K562 (cell line): Measurements from ENCODE around the gene POLRMT. TPM values are rescaled to one million over a fixed set of nuclear protein-coding genes. Genes with fewer than 3 reads are reported as not detected.

Source experiments
- ATF1 ChIP-seq, 2 experiments: fragments of 450-650 bp in 1 of 2; IDR thresholded peaks; 2 replicates each; pipeline ENCODE4 v1.6.1; 2016; ENCODE audit warnings: missing compliant biosample characterization in 1 of 2, missing genetic modification characterization in 1 of 2
- CEBPB ChIP-seq: fragments of 450-650 bp; IDR thresholded peaks from 2 replicates; pipeline ENCODE4 v1.6.1; 2016; ENCODE audit warnings: missing genetic modification characterization, missing compliant biosample characterization
- CREBBP ChIP-seq: IDR thresholded peaks from one replicate; pipeline ENCODE4 v1.6.1; 2012; ENCODE audit warnings: low read depth, mild to moderate bottlenecking, control low read depth, inconsistent platforms, low read length
- E2F3 ChIP-seq: fragments of 250-450 bp; sonication (Bioruptor Pico); IDR thresholded peaks from 2 replicates; pipeline ENCODE4 v1.4.0; 2020; ENCODE audit warnings: mild to moderate bottlenecking
- EP300 ChIP-seq: IDR thresholded peaks from 2 replicates; pipeline ENCODE4 v1.6.1; 2012; ENCODE audit warnings: low read length, improper control_type of control experiment
- MCM2 ChIP-seq: fragments of 450-650 bp; IDR thresholded peaks from 2 replicates; pipeline ENCODE4 v1.6.1; 2017; ENCODE audit warnings: low read depth, mild to moderate bottlenecking
- POLR2A ChIP-seq: fragments of 450-650 bp; conservative IDR thresholded peaks from 2 replicates; pipeline ENCODE4 v1.6.1; 2016
- RAD21 ChIP-seq, 2 experiments: fragments of 250-450 bp in 1 of 2; fragments of 450-650 bp in 1 of 2; sonication (Bioruptor Pico) in 1 of 2; formaldehyde crosslinking in 1 of 2; IDR thresholded peaks in 1 of 2; conservative IDR thresholded peaks in 1 of 2; 2 replicates each; pipeline versions ENCODE4 v1.4.0 to v1.8.0; 2020 to 2022; ENCODE audit warnings: mild to moderate bottlenecking in 2 of 2, moderate library complexity in 1 of 2
- SETDB1 ChIP-seq: IDR thresholded peaks from one replicate; pipeline ENCODE4 v1.6.1; 2012; ENCODE audit warnings: low read length, control low read depth, inconsistent platforms
- STAG1 ChIP-seq: sonication (generic); formaldehyde crosslinking; IDR thresholded peaks from 2 replicates; pipeline ENCODE4 v1.5.0; 2020; ENCODE audit warnings: missing genetic modification reagents, borderline replicate concordance
- TBP ChIP-seq: optimal IDR thresholded peaks from 2 replicates; pipeline ENCODE3; 2011; ENCODE audit warnings: low read depth, low read length, improper control_type of control experiment
- THRAP3 ChIP-seq: fragments of 450-650 bp; IDR thresholded peaks from 2 replicates; pipeline ENCODE4 v1.6.1; 2016; ENCODE audit warnings: mild to moderate bottlenecking, inconsistent platforms, borderline replicate concordance
- ZNF232 ChIP-seq: sonication (generic); formaldehyde crosslinking; IDR thresholded peaks from 2 replicates; pipeline ENCODE4 v1.8.0; 2022; ENCODE audit warnings: mild to moderate bottlenecking, missing genetic modification reagents
- ZNF24 ChIP-seq: fragments of 450-650 bp; IDR thresholded peaks from 2 replicates; pipeline ENCODE4 v1.6.1; 2016
- ZNF282 ChIP-seq: sonication (generic); formaldehyde crosslinking; IDR thresholded peaks from 2 replicates; pipeline ENCODE4 v1.8.1; 2023; ENCODE audit warnings: missing genetic modification reagents
- ZNF324 ChIP-seq: fragments of 250-450 bp; sonication (Bioruptor Pico); IDR thresholded peaks from 2 replicates; pipeline ENCODE4 v1.4.0; 2020; ENCODE audit warnings: mild to moderate bottlenecking
- ZNF583 ChIP-seq: fragments of 250-450 bp; sonication (Bioruptor Pico); IDR thresholded peaks from 2 replicates; pipeline ENCODE4 v1.4.0; 2020
- polyA plus RNA-seq, 8 experiments: library from polyadenylated mRNA; depleted of rRNA in 4 of 8; stranded (reverse) in 5 of 8; unstranded in 3 of 8; fragments of >200 nt; fragmentation: Nextera tagmentation in 2 of 8; fragmentation: Illumina TruSeq in 1 of 8; extraction: Ambion mirVana in 2 of 8; extraction: Trizol in 1 of 8; gene quantifications; 2 replicates each; pipeline versions ENCODE4 v1.2.1 to v1.2.3, GENCODE V29; 2011 to 2014; ENCODE audit warnings: inconsistent platforms in 1 of 8, missing spikeins in 1 of 8
- total RNA-seq, 7 experiments: library from RNA; depleted of rRNA in 6 of 7; stranded (reverse); fragments of >200 nt in 6 of 7; fragmentation: Illumina TruSeq in 2 of 7; extraction: Trizol in 2 of 7; gene quantifications; 2 replicates each; pipeline versions ENCODE4 v1.2.1 to v1.2.3, GENCODE V29; 2011 to 2021; ENCODE audit warnings: low replicate concordance in 1 of 7
- TF ChIP-seq, protein P1 (sequence below), 2 experiments: fragments of 450-650 bp in 1 of 2; sonication (generic) in 1 of 2; formaldehyde crosslinking; conservative IDR thresholded peaks; 2 replicates each; pipeline versions ENCODE4 v1.4.0 to v1.8.1; 2020 to 2022; ENCODE audit warnings: mild to moderate bottlenecking in 1 of 2, missing genetic modification reagents in 1 of 2
- TF ChIP-seq, protein P2 (sequence below): fragments of 250-450 bp; sonication (Bioruptor Pico); IDR thresholded peaks from 2 replicates; pipeline ENCODE4 v1.5.1; 2021; ENCODE audit warnings: mild to moderate bottlenecking
- TF ChIP-seq, protein P3 (sequence below): IDR thresholded peaks from 2 replicates; pipeline ENCODE4 v1.6.1; 2014; ENCODE audit warnings: antibody characterized with exemption
- TF ChIP-seq, protein P4 (sequence below): fragments of 250-450 bp; sonication (Bioruptor Pico); IDR thresholded peaks from 2 replicates; pipeline ENCODE4 v1.4.0; 2020; ENCODE audit warnings: mild to moderate bottlenecking, moderate library complexity, borderline replicate concordance
- TF ChIP-seq, protein P5 (sequence below): sonication (generic); formaldehyde crosslinking; IDR thresholded peaks from 2 replicates; pipeline ENCODE4 v1.8.1; 2023; ENCODE audit warnings: mild to moderate bottlenecking, missing genetic modification reagents, moderate library complexity

The POLRMT gene
- total and polyA plus RNA-seq, 9 of the 15 experiments (the other 6 are each of a cell fraction or from before 2014, with no cell fraction given): 30.3 to 144 (median 68.0) TPM

DNA sequence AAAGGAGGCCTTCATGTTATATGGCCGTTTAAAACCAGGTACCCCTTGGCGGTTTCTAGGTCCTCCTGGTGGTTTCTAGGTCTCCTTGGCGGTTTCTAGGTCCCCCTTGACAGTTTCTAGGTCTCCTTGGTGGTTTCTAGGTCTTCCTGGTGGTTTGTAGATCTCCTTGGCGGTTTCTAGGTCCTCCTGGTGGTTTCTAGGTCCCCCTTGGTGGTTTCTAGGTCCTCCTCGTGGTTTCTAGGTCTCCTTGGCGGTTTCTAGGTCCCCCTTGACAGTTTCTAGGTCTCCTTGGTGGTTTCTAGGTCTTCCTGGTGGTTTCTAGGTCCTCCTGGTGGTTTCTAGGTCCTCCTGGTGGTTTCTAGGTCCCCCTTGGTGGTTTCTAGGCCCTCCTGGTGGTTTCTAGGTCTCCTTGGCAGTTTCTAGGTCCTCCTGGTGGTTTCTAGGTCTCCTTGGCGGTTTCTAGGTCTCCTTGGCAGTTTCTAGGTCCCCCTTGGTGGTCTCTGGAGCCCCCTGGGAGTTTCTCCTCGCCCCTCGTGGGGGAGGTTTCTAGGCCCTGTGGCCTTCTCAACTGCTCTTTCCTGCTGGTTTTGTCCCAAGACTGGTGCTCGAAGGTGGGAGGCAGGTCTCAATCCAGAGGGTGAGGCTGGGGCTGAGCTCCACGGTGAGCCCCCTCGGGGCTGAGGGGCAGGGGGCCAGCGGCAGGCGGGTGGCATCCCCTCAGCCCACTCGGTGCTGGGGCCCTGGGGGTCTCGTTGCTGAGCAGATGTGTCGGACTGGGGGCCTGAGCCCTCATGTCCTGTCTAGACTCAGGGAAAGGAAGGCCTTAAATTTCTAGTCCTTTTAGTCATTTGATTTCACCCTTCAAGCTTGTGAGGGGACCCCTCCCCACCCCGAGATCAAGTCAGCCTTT lies 35.7 kb downstream of the POLRMT start (continued):
- TF ChIP-seq ZNF232 (CRISPR knock-in tag) (no peak), SETDB1 (no peak), TBP (no peak), E2F3 (CRISPR knock-in tag) (no peak), RAD21 (CRISPR knock-in tag; conservative IDR thresholded peaks at IDR 0.05 in 1 of 2, IDR thresholded peaks at IDR 0.05 in 1 of 2) (no peak), THRAP3 (no peak), ZNF282 (CRISPR knock-in tag) (no peak), EP300 (peak; percentile 83), MCM2 (no peak), ZNF324 (CRISPR knock-in tag) (no peak), STAG1 (CRISPR knock-in tag) (no peak), ATF1 (CRISPR knock-in tag; IDR thresholded peaks at IDR 0.05) (no peak), ATF1 (tag; IDR thresholded peaks at IDR 0.05) (no peak), POLR2A (no peak), ZNF24 (no peak), ZNF583 (CRISPR knock-in tag) (no peak), CREBBP (no peak), CEBPB (tag) (no peak)
- TF ChIP-seq, protein P1, sequence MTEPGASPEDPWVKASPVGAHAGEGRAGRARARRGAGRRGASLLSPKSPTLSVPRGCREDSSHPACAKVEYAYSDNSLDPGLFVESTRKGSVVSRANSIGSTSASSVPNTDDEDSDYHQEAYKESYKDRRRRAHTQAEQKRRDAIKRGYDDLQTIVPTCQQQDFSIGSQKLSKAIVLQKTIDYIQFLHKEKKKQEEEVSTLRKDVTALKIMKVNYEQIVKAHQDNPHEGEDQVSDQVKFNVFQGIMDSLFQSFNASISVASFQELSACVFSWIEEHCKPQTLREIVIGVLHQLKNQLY (CRISPR knock-in tag; conservative IDR thresholded peaks at IDR 0.05): no peak
- TF ChIP-seq, protein P2, sequence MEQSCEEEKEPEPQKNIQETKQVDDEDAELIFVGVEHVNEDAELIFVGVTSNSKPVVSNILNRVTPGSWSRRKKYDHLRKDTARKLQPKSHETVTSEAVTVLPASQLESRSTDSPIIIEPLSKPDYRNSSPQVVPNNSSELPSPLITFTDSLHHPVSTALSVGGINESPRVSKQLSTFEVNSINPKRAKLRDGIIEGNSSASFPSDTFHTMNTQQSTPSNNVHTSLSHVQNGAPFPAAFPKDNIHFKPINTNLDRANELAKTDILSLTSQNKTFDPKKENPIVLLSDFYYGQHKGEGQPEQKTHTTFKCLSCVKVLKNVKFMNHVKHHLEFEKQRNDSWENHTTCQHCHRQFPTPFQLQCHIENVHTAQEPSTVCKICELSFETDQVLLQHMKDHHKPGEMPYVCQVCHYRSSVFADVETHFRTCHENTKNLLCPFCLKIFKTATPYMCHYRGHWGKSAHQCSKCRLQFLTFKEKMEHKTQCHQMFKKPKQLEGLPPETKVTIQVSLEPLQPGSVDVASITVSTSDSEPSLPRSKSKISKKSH: no peak
- TF ChIP-seq, protein P3, sequence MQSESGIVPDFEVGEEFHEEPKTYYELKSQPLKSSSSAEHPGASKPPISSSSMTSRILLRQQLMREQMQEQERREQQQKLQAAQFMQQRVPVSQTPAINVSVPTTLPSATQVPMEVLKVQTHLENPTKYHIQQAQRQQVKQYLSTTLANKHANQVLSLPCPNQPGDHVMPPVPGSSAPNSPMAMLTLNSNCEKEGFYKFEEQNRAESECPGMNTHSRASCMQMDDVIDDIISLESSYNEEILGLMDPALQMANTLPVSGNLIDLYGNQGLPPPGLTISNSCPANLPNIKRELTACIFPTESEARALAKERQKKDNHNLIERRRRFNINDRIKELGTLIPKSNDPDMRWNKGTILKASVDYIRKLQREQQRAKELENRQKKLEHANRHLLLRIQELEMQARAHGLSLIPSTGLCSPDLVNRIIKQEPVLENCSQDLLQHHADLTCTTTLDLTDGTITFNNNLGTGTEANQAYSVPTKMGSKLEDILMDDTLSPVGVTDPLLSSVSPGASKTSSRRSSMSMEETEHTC: no peak
- TF ChIP-seq, protein P4, sequence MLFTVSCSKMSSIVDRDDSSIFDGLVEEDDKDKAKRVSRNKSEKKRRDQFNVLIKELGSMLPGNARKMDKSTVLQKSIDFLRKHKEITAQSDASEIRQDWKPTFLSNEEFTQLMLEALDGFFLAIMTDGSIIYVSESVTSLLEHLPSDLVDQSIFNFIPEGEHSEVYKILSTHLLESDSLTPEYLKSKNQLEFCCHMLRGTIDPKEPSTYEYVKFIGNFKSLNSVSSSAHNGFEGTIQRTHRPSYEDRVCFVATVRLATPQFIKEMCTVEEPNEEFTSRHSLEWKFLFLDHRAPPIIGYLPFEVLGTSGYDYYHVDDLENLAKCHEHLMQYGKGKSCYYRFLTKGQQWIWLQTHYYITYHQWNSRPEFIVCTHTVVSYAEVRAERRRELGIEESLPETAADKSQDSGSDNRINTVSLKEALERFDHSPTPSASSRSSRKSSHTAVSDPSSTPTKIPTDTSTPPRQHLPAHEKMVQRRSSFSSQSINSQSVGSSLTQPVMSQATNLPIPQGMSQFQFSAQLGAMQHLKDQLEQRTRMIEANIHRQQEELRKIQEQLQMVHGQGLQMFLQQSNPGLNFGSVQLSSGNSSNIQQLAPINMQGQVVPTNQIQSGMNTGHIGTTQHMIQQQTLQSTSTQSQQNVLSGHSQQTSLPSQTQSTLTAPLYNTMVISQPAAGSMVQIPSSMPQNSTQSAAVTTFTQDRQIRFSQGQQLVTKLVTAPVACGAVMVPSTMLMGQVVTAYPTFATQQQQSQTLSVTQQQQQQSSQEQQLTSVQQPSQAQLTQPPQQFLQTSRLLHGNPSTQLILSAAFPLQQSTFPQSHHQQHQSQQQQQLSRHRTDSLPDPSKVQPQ (CRISPR knock-in tag): no peak
- TF ChIP-seq, protein P5, sequence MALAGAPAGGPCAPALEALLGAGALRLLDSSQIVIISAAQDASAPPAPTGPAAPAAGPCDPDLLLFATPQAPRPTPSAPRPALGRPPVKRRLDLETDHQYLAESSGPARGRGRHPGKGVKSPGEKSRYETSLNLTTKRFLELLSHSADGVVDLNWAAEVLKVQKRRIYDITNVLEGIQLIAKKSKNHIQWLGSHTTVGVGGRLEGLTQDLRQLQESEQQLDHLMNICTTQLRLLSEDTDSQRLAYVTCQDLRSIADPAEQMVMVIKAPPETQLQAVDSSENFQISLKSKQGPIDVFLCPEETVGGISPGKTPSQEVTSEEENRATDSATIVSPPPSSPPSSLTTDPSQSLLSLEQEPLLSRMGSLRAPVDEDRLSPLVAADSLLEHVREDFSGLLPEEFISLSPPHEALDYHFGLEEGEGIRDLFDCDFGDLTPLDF (CRISPR knock-in tag): no peak
